Stimulated activated naive CD4-positive, alpha-beta T cell (primary cell): ENCODE results near the gene PRRC2B.
"Not testable (repeated sequence)": the region's sequence is repeated elsewhere in the genome, so short reads cannot be mapped to it uniquely, and the experiment has no call there.

Experiments used
- DNase-seq, 6 experiments: peaks; one replicate each; lab custom pipeline; 2025; lab: John Stamatoyannopoulos, UW

The PRRC2B gene

GRCh38 chr9:131386281-131386680 is 7.6 kb upstream of the PRRC2B start:
- no peak for DNase-seq

GRCh38 chr9:131387394-131387793 is 6.5 kb upstream of the PRRC2B start:
- DNase-seq, result no peak

GRCh38 chr9:131391020-131391419 is 2.9 kb upstream of the PRRC2B start:
- DNase-seq, result no peak

GRCh38 chr9:131391504-131391903 is 2.4 kb upstream of the PRRC2B start:
- DNase-seq, result no peak

GRCh38 chr9:131394464-131395156 is 724 bp downstream of the PRRC2B start:
- peak; percentile 42 to 82 (median 60) for DNase-seq

- DNase-seq, result peak; percentile 67 to 82 (median 78)
Observed at GRCh38 chr9:131395157-131396098, 1.5 kb downstream of the PRRC2B start.

GRCh38 chr9:131396099-131396479 is 2.2 kb downstream of the PRRC2B start:
- not testable (repeated sequence) for DNase-seq

- DNase-seq, result no peak
Observed at GRCh38 chr9:131396626-131397025, 2.7 kb downstream of the PRRC2B start.

- no peak for DNase-seq
Observed at GRCh38 chr9:131397100-131397790, 3.4 kb downstream of the PRRC2B start.

- DNase-seq, result peak; percentile 34 to 79 (median 64)
Observed at GRCh38 chr9:131398204-131398603, 4.3 kb downstream of the PRRC2B start.

- no peak for DNase-seq
Observed at GRCh38 chr9:131399972-131400371, 6.1 kb downstream of the PRRC2B start.

- DNase-seq, result no peak
Observed at GRCh38 chr9:131400627-131401026, 6.7 kb downstream of the PRRC2B start.

GRCh38 chr9:131402073-131402472 is 8.2 kb downstream of the PRRC2B start:
- no peak for DNase-seq

- DNase-seq, result no peak
Observed at GRCh38 chr9:131402738-131403492, 9.0 kb downstream of the PRRC2B start.

GRCh38 chr9:131403493-131403773 is 9.5 kb downstream of the PRRC2B start:
- DNase-seq, result no peak

GRCh38 chr9:131404581-131404980 is 10.7 kb downstream of the PRRC2B start:
- DNase-seq, result no peak

- peak in 3 of 6 experiments; percentile 3 to 18 (median 8) for DNase-seq
Observed at GRCh38 chr9:131404987-131405386, 11.1 kb downstream of the PRRC2B start.

- no peak for DNase-seq
Observed at GRCh38 chr9:131405428-131405827, 11.5 kb downstream of the PRRC2B start.

- peak in 2 of 6 experiments; percentile 22 to 27 for DNase-seq
Observed at GRCh38 chr9:131405858-131406537, 12.1 kb downstream of the PRRC2B start.

GRCh38 chr9:131406563-131407436 is 12.9 kb downstream of the PRRC2B start:
- peak in 2 of 6 experiments; percentile 29 to 32 for DNase-seq
